GM19395 (cell line): ENCODE measurements around the gene POLE3.
"Not testable (repeated sequence)": the region's sequence is repeated elsewhere in the genome, so short reads cannot be mapped to it uniquely, and the experiment has no call there.

Experiments
- ATAC-seq: cut with Tn5 transposase; IDR thresholded peaks from one replicate; pipeline ENCODE4 v1.9.1; 2021; ENCODE audit warnings: mild to moderate bottlenecking, moderate library complexity; ENCODE audit not compliant: unreplicated experiment

Gene POLE3

GRCh38 chr9:113406353-113406752 is 4.1 kb downstream of the POLE3 start:
- not testable (repeated sequence) for ATAC-seq

- no peak for ATAC-seq
These were observed 6.8 kb downstream of the POLE3 start for GRCh38 chr9:113403646-113404045.

DNA sequence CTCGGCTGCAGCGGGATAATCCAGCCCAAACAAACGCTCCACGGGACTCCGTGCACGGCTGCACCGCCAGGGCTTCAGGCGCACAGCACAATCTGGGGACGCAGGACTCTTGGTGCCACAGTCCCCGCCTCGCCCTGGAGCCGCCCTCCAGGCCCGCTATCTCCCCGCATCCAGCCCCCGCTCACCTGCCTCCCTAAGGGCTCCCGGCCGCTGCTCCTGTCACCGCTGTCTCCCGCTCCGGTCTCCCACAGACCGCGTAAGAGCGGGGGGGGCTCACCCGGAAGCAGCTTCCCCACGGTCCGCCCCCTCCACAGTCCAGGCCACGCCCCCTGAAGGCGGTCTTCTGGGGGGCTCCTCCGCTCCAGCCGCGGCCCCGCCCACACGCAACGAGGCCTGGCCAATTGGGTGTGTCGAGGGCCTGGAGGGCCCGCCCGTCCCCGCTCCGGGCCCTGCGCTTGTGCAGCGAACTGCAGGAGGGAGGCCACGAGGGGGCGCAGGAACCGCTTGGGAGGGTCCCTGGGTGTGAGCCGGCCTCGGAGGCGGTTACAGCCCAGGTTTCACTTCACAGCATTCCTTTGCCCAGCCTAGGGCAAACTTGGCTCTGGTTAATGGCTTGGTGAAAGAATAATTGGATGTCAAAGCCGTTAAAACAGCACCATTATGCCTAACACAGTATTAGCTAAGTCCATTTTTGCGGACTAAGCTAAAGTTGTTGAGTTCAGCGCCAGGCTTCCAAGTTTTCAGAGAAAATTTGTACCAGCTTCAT is 9.3 kb downstream of the POLE3 start, which contains the start of gene ALAD:
Gene ALAD (minus strand): TSS at position 258 of the 766 bp plus-strand sequence. CDS start 7,725 bp downstream, outside the sequence.
- peak; percentile 95 for ATAC-seq

- no peak for ATAC-seq
These were observed 10.8 kb downstream of the POLE3 start for GRCh38 chr9:113399646-113400200.

- ATAC-seq: no peak
These were observed 11.7 kb downstream of the POLE3 start for GRCh38 chr9:113398796-113399195.

DNA sequence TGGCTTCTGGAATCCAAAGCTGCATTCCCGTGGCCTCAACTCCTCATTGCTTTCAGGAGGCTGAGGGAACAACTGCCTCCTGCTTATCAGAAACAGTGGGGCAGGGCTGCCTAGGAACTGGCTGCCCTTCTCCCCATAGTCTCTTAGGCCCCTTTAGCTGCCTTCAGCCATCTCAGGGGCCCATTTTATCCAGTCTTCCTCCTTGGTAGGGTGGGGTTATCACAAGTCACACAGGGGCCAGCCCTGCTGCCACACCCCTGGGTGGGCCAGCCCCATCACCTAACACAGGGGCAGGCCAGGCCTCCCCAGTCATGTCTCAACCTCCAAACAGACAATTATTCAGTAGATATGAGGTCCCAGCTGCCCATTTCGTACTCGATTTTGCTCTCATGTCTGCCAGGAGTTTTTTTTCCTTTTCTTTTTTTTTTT is 13.3 kb downstream of the POLE3 start:
- no peak for ATAC-seq

DNA sequence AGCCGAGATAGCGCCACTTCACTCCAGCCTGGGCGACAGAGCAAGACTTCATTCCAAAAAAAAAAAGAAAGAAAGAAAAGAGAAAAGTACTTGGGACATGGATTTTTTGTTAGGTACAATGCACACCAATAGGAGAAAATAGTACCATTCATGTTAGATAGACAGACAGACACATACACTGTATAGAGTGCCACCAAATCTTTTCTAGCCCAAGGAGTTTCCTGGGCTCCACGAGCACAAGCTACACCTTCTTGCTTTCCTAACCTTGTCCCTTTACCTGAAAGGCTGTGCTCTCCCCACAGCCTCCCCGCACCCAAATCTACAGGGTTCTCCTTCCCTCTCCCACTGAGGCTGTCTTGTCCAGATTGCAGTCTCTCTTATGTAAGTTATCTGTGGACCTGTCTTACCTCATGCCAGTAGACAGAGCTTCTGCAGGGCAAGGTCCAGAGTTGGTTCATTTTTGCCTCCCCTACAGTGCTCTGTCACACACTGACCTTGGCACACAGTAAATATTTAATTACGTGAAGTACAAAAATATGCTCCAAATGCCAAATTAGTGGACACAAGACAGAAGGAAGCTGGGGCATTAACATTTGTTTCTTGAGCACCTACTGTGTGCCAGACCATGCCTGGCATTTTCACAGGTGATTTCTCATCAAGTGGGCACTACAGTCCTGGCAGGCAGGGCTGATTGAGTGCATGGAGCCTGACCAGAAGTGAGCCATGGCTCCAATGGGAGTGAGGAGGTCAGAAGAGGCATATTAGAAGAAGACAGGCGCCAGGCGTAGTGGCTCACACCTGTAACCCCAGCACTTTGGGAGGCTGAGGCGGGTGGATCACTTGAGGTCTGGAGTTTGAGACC is 15.2 kb downstream of the POLE3 start:
- no peak for ATAC-seq

GRCh38 chr9:113393281-113393680 is 17.2 kb downstream of the POLE3 start:
- ATAC-seq: no peak

DNA sequence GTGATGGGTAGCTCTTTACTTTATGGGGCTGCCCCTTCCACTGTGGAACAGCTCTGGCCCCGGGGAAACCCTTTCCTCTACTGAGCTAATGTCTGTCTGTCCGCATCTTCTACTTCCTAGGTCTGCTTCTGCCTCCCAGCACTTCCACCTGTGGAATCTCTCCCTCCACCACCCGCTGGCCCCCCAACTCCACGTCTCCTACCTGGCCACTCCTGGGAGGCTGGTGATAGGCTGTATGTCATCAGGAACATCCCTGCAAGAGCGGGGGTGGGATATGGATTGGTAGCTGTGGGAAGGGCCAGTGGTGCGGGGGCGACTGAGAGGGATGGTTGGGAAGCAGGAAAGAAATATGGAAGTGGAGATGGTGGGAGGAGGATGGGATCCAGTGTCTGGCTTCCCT is 18.6 kb downstream of the POLE3 start:
- no peak for ATAC-seq

- ATAC-seq: no peak
These were observed 20.1 kb downstream of the POLE3 start for GRCh38 chr9:113390192-113390960.

DNA sequence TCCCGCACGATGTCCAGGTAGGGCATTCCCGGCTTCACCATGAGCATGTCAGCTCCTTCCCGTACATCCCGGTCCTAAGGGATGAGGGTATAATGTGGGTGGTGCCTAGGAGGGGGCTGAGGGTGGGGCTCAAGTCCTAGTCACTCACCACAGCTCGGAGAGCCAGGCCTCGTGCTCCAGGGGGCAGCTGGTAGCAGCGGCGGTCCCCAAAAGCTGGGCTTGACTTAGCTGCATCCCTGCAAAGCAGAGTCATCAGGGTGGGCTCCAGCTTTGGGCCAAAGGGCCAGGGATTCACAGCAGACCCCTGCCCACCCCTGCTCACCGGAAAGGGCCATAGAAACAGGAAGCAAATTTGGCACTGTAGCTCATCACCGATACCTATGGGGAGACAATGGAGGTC is 21.0 kb downstream of the POLE3 start:
- no peak for ATAC-seq

- no peak for ATAC-seq
These were observed 21.6 kb downstream of the POLE3 start for GRCh38 chr9:113388833-113389232.

DNA sequence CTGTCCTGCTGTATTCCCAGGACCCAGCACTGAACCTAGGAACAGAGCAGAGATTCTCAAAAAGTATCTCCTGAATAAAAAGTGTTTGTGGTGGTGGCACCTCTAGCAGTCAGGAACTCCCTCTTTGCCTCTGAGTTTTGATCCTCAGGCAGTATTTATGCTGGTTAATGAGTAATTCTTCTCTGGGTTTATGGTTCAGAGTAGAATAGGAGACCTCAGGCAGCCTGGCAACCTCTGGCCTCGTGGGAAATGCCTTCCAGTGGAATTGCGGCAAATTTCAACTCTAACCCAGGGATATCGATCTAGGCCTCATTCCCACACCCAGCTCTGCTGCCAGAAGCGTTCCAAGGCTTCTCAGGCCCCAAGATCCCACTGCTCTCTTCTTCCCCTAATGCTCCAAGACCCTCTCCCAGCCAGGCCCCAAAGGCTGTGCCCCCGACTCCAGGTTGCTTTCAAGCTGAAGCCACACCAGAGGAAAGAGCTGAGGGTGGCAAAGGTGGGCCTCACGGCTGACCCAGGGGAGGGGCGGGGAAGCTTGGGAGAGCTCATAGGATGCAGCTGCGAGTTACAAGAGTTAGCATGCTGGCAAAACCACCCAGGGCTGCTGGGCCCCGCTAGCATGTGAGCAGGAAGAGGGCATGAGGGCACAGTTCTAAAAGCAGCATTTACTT is 22.8 kb downstream of the POLE3 start:
- no peak for ATAC-seq

DNA sequence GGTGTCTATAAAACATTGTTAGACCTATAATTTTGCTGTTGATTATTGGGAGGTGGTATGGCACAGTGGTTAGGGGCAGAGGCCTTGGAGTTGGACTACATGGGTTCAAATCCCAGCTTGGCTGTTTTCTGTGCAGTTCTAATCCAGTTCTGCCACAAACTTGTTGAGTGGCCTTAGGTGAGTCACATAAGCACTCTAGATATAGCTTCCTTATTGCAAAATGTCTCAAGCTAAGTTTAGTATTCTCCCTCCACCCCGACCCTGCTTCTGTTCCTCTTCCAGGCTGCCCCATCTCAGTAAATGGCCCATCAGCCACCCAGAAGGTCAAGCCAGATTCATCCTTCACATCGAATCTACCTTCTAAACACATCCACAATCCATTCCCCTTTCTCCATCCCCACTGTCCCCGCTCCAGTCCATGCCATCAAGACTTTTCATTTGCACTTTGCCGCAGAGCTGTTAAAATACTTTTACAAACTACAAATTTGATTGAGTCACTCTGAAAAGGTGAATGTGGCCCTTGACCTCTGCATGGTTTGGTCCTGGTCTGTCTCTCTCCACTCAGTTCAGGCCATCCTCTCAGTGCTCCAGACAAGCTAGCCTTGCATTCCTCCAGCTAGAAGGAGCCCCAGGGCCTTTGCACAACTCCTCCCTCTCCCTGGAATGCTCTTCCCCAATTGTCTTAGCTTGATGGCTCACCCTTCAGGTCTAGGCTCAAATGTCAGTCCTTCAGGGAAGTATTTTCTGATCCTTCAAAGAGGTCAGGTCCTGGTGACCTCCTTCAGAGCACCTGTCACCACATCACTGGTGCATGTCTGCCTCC is 23.7 kb downstream of the POLE3 start:
- ATAC-seq: no peak

DNA sequence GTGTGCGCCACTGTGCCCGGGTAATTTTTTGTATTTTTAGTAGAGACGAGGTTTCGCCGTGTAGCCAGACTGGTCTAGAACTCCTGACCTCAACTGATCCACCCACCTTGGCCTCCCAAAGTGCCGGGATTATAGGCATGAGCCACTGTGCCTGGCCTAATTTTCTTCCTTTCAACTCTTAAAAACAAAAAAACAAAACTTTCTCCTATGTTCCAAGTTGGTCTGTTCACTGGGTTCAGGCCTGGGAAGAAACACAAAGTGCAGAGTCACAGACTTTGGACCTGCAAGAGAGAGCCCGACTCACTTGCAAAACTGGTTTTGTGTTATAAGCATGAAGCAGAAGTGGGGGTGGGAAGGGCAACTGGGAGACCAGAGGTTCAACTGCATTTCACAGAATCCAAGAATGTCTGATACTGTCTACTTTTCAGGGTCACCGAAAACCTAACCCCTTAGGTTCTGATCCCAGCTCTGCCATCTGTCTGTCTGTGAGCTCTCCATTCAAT is 28.5 kb downstream of the POLE3 start:
- no peak for ATAC-seq

DNA sequence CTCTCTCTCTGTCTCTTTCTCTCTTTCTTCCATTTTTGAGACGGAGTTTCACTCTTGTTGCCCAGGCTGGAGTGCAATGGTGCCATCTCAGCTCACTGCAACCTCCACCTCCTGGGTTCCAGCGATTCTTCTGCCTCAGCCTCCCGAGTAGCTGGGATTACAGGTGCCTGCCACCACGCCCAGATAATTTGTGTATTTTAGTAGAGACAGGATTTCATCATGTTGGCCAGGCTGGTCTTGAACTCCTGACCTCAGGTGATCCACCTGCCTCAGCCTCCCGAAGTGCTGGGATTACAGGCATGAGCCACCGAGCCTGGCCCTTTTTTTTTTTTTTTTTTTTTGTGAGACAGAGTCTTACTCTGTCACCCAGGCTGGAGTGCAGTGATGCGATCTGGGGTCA is 29.0 kb downstream of the POLE3 start:
- not testable (repeated sequence) for ATAC-seq

- ATAC-seq: peak; percentile 46
These were observed 29.6 kb downstream of the POLE3 start for GRCh38 chr9:113380869-113381378.

DNA sequence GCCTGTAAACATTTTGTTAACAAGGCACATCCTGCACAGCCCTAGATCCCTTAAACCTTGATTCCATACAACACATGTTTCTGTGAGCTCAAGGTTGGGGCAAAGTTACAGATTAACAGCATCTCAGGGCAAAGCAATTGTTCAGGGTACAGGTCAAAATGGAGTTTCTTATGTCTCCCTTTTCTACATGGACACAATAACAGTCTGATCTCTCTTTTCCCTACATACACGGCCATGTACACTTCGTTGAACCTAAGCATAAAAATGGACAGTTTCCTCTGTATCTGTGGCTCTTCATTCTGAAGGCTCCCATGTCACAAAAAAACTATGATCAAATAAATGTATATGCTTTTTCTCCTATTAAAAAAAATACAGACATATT is 30.7 kb downstream of the POLE3 start:
- not testable (repeated sequence) for ATAC-seq
